HEK293 (cell line): ENCODE measurements around the gene TLNRD1.

ENCODE experiments used
- CTCF ChIA-PET: fragments of 350-600 bp; formaldehyde crosslinking; extraction: SDS; loops from one replicate; lab custom pipeline; 2021; ENCODE audit warnings: antibody characterized with exemption; lab: Yijun Ruan, JAX
- POLR2A ChIA-PET: fragments of 300-600 bp; formaldehyde crosslinking; extraction: SDS; loops from one replicate; lab custom pipeline; 2020; ENCODE audit warnings: antibody characterized with exemption, inconsistent platforms; lab: Yijun Ruan, JAX
- H3K27ac ChIP-seq: fragments of 200-500 bp; sonication (Bioruptor generic); 2 replicates; pipeline ENCODE4 v1.5.1; 2014; ENCODE audit warnings: low read depth, low read length, control low read depth, inconsistent platforms; ENCODE audit errors: extremely low read depth
- H3K36me3 ChIP-seq, 2 experiments: fragments of 200-500 bp in 1 of 2; sonication (Bioruptor generic) in 1 of 2; 1 replicate in 1 of 2; 2 replicates in 1 of 2; pipeline ENCODE4 v1.5.1; 2014 to 2017; ENCODE audit warnings: inconsistent platforms in 2 of 2, low read length in 2 of 2; ENCODE audit not compliant: control insufficient read depth in 2 of 2, insufficient read depth in 1 of 2
- H3K4me1 ChIP-seq: fragments of 200-500 bp; sonication (Bioruptor generic); 2 replicates; pipeline ENCODE4 v1.5.1; 2014; ENCODE audit warnings: mild to moderate bottlenecking, low read length, inconsistent platforms; ENCODE audit not compliant: control insufficient read depth, insufficient read depth
- H3K4me3 ChIP-seq: 2 replicates; pipeline ENCODE4 v1.5.1; 2011; ENCODE audit warnings: low read depth, mild to moderate bottlenecking, control low read depth, low read length, moderate library complexity
- H3K9me3 ChIP-seq: fragments of 200-500 bp; sonication (Bioruptor generic); 2 replicates; pipeline ENCODE4 v1.5.1; 2014; ENCODE audit warnings: low read depth, low read length, inconsistent platforms; ENCODE audit not compliant: control insufficient read depth, insufficient read depth
- GLI2 ChIP-seq: fragments of 450-650 bp; formaldehyde crosslinking; IDR thresholded peaks from 2 replicates; pipeline ENCODE4; 2017; ENCODE audit warnings: missing biosample characterization, missing genetic modification characterization, low read depth, borderline replicate concordance
- GLI4 ChIP-seq: fragments of 450-650 bp; formaldehyde crosslinking; IDR thresholded peaks from 2 replicates; pipeline ENCODE4 v1.5.1; 2016; ENCODE audit warnings: missing biosample characterization, missing genetic modification characterization
- SP2 ChIP-seq: fragments of 450-650 bp; formaldehyde crosslinking; IDR thresholded peaks from 2 replicates; pipeline ENCODE4 v1.5.1; 2016; ENCODE audit warnings: missing biosample characterization, missing genetic modification characterization
- SP3 ChIP-seq: fragments of 450-650 bp; formaldehyde crosslinking; IDR thresholded peaks from 2 replicates; pipeline ENCODE4 v1.5.1; 2016; ENCODE audit warnings: missing biosample characterization, missing genetic modification characterization
- SP7 ChIP-seq: fragments of 450-650 bp; formaldehyde crosslinking; IDR thresholded peaks from 2 replicates; pipeline ENCODE4 v1.5.1; 2016; ENCODE audit warnings: missing biosample characterization, missing genetic modification characterization
- ZBTB7A ChIP-seq: fragments of 450-650 bp; formaldehyde crosslinking; IDR thresholded peaks from 2 replicates; pipeline ENCODE4 v1.5.1; 2016; ENCODE audit warnings: low read depth, missing biosample characterization, missing genetic modification characterization
- ZBTB8A ChIP-seq: fragments of 450-650 bp; formaldehyde crosslinking; IDR thresholded peaks from 2 replicates; pipeline ENCODE4 v1.5.1; 2016; ENCODE audit warnings: missing biosample characterization, missing genetic modification characterization
- ZNF10 ChIP-seq: fragments of 450-650 bp; formaldehyde crosslinking; IDR thresholded peaks from 2 replicates; pipeline ENCODE4 v1.5.1; 2017; ENCODE audit warnings: missing biosample characterization, missing genetic modification characterization
- ZNF138 ChIP-seq: fragments of 450-650 bp; formaldehyde crosslinking; IDR thresholded peaks from 2 replicates; pipeline ENCODE4 v1.5.1; 2016; ENCODE audit warnings: missing biosample characterization, missing genetic modification characterization, borderline replicate concordance
- ZNF16 ChIP-seq: fragments of 450-650 bp; formaldehyde crosslinking; IDR thresholded peaks from 2 replicates; pipeline ENCODE4 v1.5.1; 2016; ENCODE audit warnings: low read depth, missing biosample characterization, missing genetic modification characterization
- ZNF175 ChIP-seq: fragments of 450-650 bp; formaldehyde crosslinking; IDR thresholded peaks from 2 replicates; pipeline ENCODE4 v1.5.1; 2016; ENCODE audit warnings: missing biosample characterization, missing genetic modification characterization
- ZNF202 ChIP-seq: fragments of 450-650 bp; formaldehyde crosslinking; IDR thresholded peaks from 2 replicates; pipeline ENCODE4 v1.5.1; 2016; ENCODE audit warnings: missing biosample characterization, missing genetic modification characterization, borderline replicate concordance
- ZNF311 ChIP-seq: fragments of 450-650 bp; formaldehyde crosslinking; IDR thresholded peaks from 2 replicates; pipeline ENCODE4 v1.5.1; 2017; ENCODE audit warnings: missing biosample characterization, missing genetic modification characterization, borderline replicate concordance
- ZNF335 ChIP-seq: fragments of 450-650 bp; formaldehyde crosslinking; conservative IDR thresholded peaks from 2 replicates; pipeline ENCODE4 v1.5.1; 2016; ENCODE audit warnings: missing biosample characterization, missing genetic modification characterization
- ZNF350 ChIP-seq: fragments of 450-650 bp; formaldehyde crosslinking; IDR thresholded peaks from 2 replicates; pipeline ENCODE4 v1.5.0; 2017; ENCODE audit warnings: missing biosample characterization, mild to moderate bottlenecking, missing genetic modification characterization
- ZNF391 ChIP-seq: fragments of 450-650 bp; formaldehyde crosslinking; IDR thresholded peaks from 2 replicates; pipeline ENCODE4 v1.5.1; 2016; ENCODE audit warnings: low read depth, missing biosample characterization, missing genetic modification characterization, borderline replicate concordance
- ZNF433 ChIP-seq: fragments of 450-650 bp; formaldehyde crosslinking; IDR thresholded peaks from 2 replicates; pipeline ENCODE4 v1.5.1; 2016; ENCODE audit warnings: missing biosample characterization, missing genetic modification characterization, low read depth
- ZNF544 ChIP-seq: fragments of 450-650 bp; formaldehyde crosslinking; IDR thresholded peaks from 2 replicates; pipeline ENCODE4 v1.5.0; 2017; ENCODE audit warnings: missing biosample characterization, missing genetic modification characterization
- ZNF585B ChIP-seq: fragments of 450-650 bp; formaldehyde crosslinking; IDR thresholded peaks from 2 replicates; pipeline ENCODE4 v1.5.1; 2016; ENCODE audit warnings: missing biosample characterization, missing genetic modification characterization
- ZNF596 ChIP-seq: fragments of 450-650 bp; IDR thresholded peaks from 2 replicates; pipeline ENCODE4 v1.5.0; 2018; ENCODE audit warnings: missing biosample characterization, mild to moderate bottlenecking, missing genetic modification characterization, moderate library complexity
- ZNF610 ChIP-seq: fragments of 450-650 bp; formaldehyde crosslinking; IDR thresholded peaks from 2 replicates; pipeline ENCODE4 v1.5.1; 2016; ENCODE audit warnings: missing biosample characterization, missing genetic modification characterization, borderline replicate concordance
- ZNF777 ChIP-seq: fragments of 450-650 bp; formaldehyde crosslinking; IDR thresholded peaks from 2 replicates; pipeline ENCODE4 v1.5.1; 2017; ENCODE audit warnings: missing biosample characterization, missing genetic modification characterization, borderline replicate concordance
- ZNF792 ChIP-seq: fragments of 450-650 bp; formaldehyde crosslinking; IDR thresholded peaks from 2 replicates; pipeline ENCODE4 v1.5.1; 2016; ENCODE audit warnings: missing biosample characterization, missing genetic modification characterization
- ZNF843 ChIP-seq: fragments of 450-650 bp; formaldehyde crosslinking; IDR thresholded peaks from 2 replicates; pipeline ENCODE4 v1.5.1; 2016; ENCODE audit warnings: missing biosample characterization, missing genetic modification characterization
- TF ChIP-seq, protein P1 (sequence below): fragments of 450-650 bp; formaldehyde crosslinking; IDR thresholded peaks from 2 replicates; pipeline ENCODE4 v1.5.1; 2016; ENCODE audit warnings: missing biosample characterization, missing genetic modification characterization
- TF ChIP-seq, protein P2 (sequence below): fragments of 450-650 bp; formaldehyde crosslinking; IDR thresholded peaks from 2 replicates; pipeline ENCODE4 v1.5.1; 2016; ENCODE audit warnings: missing biosample characterization, missing genetic modification characterization
- TF ChIP-seq, protein P3 (sequence below): fragments of 450-650 bp; formaldehyde crosslinking; IDR thresholded peaks from 2 replicates; pipeline ENCODE4 v1.5.1; 2016; ENCODE audit warnings: missing biosample characterization, missing genetic modification characterization, low read depth
- TF ChIP-seq, protein P4 (sequence below): fragments of 450-650 bp; formaldehyde crosslinking; IDR thresholded peaks from 2 replicates; pipeline ENCODE4 v1.5.1; 2016; ENCODE audit warnings: missing biosample characterization, missing genetic modification characterization, low read depth
- TF ChIP-seq, protein P5 (sequence below): fragments of 450-650 bp; formaldehyde crosslinking; IDR thresholded peaks from 2 replicates; pipeline ENCODE4 v1.5.1; 2017; ENCODE audit warnings: missing biosample characterization, missing genetic modification characterization

TLNRD1 gene

DNA sequence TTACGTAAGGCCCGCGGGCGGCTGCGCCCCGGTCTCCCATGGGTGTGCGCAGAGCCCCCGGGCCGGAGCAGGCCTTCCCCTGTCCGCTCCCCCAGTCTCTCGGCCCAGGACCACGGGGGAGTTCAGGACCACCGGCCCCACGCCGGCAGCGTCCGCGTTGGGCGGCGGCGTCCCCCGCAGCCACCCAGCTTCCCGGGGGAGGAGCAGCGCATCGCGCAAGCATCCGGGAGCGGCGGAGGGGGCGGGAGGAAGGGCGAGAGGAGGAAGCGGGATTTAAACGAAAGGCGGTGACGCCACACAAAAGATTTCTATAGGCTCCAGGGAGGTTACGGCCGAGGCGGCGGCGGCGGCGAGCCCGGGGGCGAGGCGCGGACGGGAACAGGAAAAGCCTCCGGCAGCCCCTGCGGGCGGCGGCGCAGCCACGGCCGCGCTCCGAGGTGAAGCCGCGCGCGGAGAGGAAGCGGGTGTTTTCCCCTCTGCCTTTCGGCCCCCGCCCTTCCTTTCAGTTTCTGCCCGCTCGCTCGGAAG lies at the start of gene TLNRD1:
Gene TLNRD1 (plus strand): TSS at position 300 of the 528 bp plus-strand sequence. CDS start 1,349 bp downstream, outside the sequence.
- Histone ChIP-seq H3K27ac (peak within 1 kb of the TSS; percentile 94), H3K36me3 (peaks cover 3 to 9% of the 10 kb centered on the region in 2 experiments; a peak in 2 of 3 replicates), H3K4me3 (peak within 1 kb of the TSS; percentile 78), H3K4me1 (peaks cover 7% of the 10 kb centered on the region), H3K9me3 (no peaks in the 10 kb centered on the region)
- ChIA-PET CTCF (interaction anchor here (0.5 to 4.7 kb wide), 4 partner anchors 33 to 265 kb away, joined by 3 to 31 read pairs (median 3); no protein-coding TSS in a partner anchor), POLR2A (interaction anchor here (0.6 to 2.2 kb wide), 15 partner anchors 10 to 1568 kb away, joined by 3 to 22 read pairs (median 4); partner anchors contain the start of genes CEMIP and STARD5)
- TF ChIP-seq, protein P1, sequence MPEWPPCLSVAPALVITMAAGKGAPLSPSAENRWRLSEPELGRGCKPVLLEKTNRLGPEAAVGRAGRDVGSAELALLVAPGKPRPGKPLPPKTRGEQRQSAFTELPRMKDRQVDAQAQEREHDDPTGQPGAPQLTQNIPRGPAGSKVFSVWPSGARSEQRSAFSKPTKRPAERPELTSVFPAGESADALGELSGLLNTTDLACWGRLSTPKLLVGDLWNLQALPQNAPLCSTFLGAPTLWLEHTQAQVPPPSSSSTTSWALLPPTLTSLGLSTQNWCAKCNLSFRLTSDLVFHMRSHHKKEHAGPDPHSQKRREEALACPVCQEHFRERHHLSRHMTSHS (tag by site-specific recombination): no peak
- TF ChIP-seq, protein P2, sequence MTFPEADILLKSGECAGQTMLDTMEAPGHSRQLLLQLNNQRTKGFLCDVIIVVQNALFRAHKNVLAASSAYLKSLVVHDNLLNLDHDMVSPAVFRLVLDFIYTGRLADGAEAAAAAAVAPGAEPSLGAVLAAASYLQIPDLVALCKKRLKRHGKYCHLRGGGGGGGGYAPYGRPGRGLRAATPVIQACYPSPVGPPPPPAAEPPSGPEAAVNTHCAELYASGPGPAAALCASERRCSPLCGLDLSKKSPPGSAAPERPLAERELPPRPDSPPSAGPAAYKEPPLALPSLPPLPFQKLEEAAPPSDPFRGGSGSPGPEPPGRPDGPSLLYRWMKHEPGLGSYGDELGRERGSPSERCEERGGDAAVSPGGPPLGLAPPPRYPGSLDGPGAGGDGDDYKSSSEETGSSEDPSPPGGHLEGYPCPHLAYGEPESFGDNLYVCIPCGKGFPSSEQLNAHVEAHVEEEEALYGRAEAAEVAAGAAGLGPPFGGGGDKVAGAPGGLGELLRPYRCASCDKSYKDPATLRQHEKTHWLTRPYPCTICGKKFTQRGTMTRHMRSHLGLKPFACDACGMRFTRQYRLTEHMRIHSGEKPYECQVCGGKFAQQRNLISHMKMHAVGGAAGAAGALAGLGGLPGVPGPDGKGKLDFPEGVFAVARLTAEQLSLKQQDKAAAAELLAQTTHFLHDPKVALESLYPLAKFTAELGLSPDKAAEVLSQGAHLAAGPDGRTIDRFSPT (tag by site-specific recombination): no peak
- no peak for TF ChIP-seq ZNF433 (tag by site-specific recombination)
- no peak for TF ChIP-seq ZNF544
- TF ChIP-seq ZNF350 (tag by site-specific recombination): no peak
- TF ChIP-seq ZNF596: no peak
- no peak for TF ChIP-seq ZNF16 (tag by site-specific recombination)
- TF ChIP-seq GLI4 (tag by site-specific recombination): no peak
- no peak for TF ChIP-seq ZNF585B (tag by site-specific recombination)
- no peak for TF ChIP-seq ZNF792 (tag by site-specific recombination)
- peak; percentile 67 for TF ChIP-seq ZNF610 (tag by site-specific recombination)
- no peak for TF ChIP-seq ZNF391 (tag by site-specific recombination)
- TF ChIP-seq, protein P3, sequence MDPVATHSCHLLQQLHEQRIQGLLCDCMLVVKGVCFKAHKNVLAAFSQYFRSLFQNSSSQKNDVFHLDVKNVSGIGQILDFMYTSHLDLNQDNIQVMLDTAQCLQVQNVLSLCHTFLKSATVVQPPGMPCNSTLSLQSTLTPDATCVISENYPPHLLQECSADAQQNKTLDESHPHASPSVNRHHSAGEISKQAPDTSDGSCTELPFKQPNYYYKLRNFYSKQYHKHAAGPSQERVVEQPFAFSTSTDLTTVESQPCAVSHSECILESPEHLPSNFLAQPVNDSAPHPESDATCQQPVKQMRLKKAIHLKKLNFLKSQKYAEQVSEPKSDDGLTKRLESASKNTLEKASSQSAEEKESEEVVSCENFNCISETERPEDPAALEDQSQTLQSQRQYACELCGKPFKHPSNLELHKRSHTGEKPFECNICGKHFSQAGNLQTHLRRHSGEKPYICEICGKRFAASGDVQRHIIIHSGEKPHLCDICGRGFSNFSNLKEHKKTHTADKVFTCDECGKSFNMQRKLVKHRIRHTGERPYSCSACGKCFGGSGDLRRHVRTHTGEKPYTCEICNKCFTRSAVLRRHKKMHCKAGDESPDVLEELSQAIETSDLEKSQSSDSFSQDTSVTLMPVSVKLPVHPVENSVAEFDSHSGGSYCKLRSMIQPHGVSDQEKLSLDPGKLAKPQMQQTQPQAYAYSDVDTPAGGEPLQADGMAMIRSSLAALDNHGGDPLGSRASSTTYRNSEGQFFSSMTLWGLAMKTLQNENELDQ (tag by site-specific recombination): no peak
- TF ChIP-seq SP2 (tag by site-specific recombination): peak; percentile 91
- TF ChIP-seq ZNF202 (tag by site-specific recombination): no peak
- TF ChIP-seq ZBTB8A (tag by site-specific recombination): peak; percentile 46; the same call in 1 of the 2 replicates
- TF ChIP-seq ZNF138 (tag by site-specific recombination): no peak
- TF ChIP-seq ZNF10 (tag by site-specific recombination): no peak
- no peak for TF ChIP-seq GLI2 (tag by site-specific recombination)
- TF ChIP-seq ZBTB7A (tag by site-specific recombination): no peak
- TF ChIP-seq, protein P4, sequence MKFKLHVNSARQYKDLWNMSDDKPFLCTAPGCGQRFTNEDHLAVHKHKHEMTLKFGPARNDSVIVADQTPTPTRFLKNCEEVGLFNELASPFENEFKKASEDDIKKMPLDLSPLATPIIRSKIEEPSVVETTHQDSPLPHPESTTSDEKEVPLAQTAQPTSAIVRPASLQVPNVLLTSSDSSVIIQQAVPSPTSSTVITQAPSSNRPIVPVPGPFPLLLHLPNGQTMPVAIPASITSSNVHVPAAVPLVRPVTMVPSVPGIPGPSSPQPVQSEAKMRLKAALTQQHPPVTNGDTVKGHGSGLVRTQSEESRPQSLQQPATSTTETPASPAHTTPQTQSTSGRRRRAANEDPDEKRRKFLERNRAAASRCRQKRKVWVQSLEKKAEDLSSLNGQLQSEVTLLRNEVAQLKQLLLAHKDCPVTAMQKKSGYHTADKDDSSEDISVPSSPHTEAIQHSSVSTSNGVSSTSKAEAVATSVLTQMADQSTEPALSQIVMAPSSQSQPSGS (tag by site-specific recombination): no peak
- TF ChIP-seq, protein P5, sequence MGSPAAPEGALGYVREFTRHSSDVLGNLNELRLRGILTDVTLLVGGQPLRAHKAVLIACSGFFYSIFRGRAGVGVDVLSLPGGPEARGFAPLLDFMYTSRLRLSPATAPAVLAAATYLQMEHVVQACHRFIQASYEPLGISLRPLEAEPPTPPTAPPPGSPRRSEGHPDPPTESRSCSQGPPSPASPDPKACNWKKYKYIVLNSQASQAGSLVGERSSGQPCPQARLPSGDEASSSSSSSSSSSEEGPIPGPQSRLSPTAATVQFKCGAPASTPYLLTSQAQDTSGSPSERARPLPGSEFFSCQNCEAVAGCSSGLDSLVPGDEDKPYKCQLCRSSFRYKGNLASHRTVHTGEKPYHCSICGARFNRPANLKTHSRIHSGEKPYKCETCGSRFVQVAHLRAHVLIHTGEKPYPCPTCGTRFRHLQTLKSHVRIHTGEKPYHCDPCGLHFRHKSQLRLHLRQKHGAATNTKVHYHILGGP: no peak
- no peak for TF ChIP-seq ZNF777 (tag by site-specific recombination)
- peak; percentile 62 for TF ChIP-seq SP3 (tag by site-specific recombination)
- peak; percentile 68 for TF ChIP-seq ZNF335 (tag by site-specific recombination)
- TF ChIP-seq ZNF175: no peak
- peak; percentile 43; the same call in 1 of the 2 replicates for TF ChIP-seq SP7
- no peak for TF ChIP-seq ZNF843 (tag by site-specific recombination)
- no peak for TF ChIP-seq ZNF311 (tag by site-specific recombination)
